Testis (tissue), 3 donors: ENCODE data around the gene ZNF628. TPM values are rescaled to one million over a fixed set of nuclear protein-coding genes. Genes with fewer than 3 reads are reported as not detected.

Experiments used
- DNase-seq: peaks from one replicate; pipeline ENCODE4 v3.0.0-alpha.2; 2019
- H3K27ac ChIP-seq, 2 donors: fragments of 200-600 bp; sonication (generic); one replicate each; pipeline ENCODE4 v1.5.1; 2019
- H3K27me3 ChIP-seq: fragments of 200-600 bp; sonication (generic); one replicate; pipeline ENCODE4 v1.5.1; 2019
- H3K36me3 ChIP-seq: fragments of 200-600 bp; sonication (generic); one replicate; pipeline ENCODE4 v1.5.1; 2017; ENCODE audit warnings: low read depth; ENCODE audit errors: missing control alignments
- H3K4me1 ChIP-seq: fragments of 200-600 bp; sonication (generic); one replicate; pipeline ENCODE4 v1.5.1; 2019
- H3K4me3 ChIP-seq, 2 donors: fragments of 200-600 bp; sonication (generic); one replicate each; pipeline ENCODE4 v1.5.1; 2017 to 2019
- H3K9me3 ChIP-seq: fragments of 200-600 bp; sonication (generic); one replicate; pipeline ENCODE4 v1.5.1; 2017
- POLR2A ChIP-seq: fragments of 450-650 bp; IDR thresholded peaks from one replicate; pipeline ENCODE4 v1.6.1; 2017; ENCODE audit warnings: antibody characterized with exemption, mild to moderate bottlenecking, moderate library complexity
- WGBS, 2 donors: methylation state at CpG; one replicate each; pipeline ENCODE4 v1.1.5; 2018; 5-methylcytosine and 5-hydroxymethylcytosine counted together
- intact Hi-C: fragments of 100-400 bp; cut with DNase I; formaldehyde crosslinking; loops from one replicate; pipeline ENCODE4 v1.15.1; 2023; ENCODE audit warnings: low total_unique reads
- polyA plus RNA-seq: library from polyadenylated mRNA; stranded (reverse); fragments of 350-450 nt; fragmentation: Illumina TruSeq; extraction: RNeasy Lipid Tissue Mini Kit (QIAGEN cat#74804); gene quantifications from one replicate; pipeline ENCODE4 v1.2.3, GENCODE V29; 2014; ENCODE audit warnings: low read depth, low replicate concordance; ENCODE audit not compliant: insufficient read depth
- total RNA-seq, 2 donors: library from RNA; depleted of rRNA; stranded (reverse); fragments of >200 nt; gene quantifications; one replicate each; pipeline ENCODE4 v1.2.3, GENCODE V29; 2016
- TF ChIP-seq, protein P1 (sequence below), 3 experiments: fragments of 450-650 bp in 2 of 3; fragments of 200-600 bp in 1 of 3; sonication (generic) in 1 of 3; IDR thresholded peaks; one replicate each; pipeline ENCODE4 v1.5.1; 2016 to 2019; ENCODE audit warnings: antibody characterized with exemption in 3 of 3, mild to moderate bottlenecking in 2 of 3, moderate library complexity in 1 of 3

Gene ZNF628
- total and polyA plus RNA-seq, 3 donors from 2014 or later = 31.3 to 53.7 (median 33.8) TPM

DNA sequence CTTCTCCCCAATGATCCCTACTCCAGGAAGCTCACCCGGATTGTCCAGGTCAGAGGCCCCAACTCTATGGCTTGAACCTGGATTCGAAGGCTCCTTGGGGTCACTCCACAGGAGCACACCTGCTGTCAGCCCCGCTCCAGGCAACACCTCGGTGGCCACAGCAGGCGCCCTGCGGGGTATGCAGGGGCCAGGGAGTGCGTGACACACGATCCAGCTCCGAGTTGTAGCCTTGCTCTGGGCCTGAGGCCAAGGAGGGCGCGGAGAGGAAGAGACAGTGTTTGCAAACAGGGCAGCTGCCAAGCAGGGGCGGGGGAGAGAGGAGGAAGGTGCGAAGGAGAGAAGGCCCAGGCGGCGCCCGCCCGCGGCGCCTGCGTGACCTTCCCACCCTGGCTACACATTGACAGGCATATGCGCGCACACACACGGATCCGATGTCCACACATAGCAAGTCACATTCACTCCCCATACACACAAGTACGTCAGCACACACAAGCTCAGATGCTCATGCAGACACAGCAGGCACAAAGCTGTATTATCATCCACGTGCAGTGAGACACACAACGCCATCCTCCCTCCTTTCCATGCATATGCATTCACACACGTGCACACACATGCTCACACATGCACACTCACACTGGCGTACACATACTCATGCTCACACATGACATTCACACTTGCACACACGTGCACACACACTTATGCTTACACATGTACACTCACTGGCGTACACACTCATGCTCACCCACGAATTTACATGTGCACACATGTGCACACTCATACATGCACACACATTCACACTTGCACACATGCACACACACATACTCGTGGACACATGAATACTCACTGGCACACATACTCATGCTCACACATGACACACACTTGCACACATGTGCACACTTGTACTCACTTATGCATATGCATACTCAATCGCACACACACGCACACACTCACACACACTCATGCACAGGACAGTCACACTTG is 50.1 kb downstream of the ZNF628 start:
- Histone ChIP-seq H3K4me3 (no peak overlapping the region), H3K27ac (no peak overlapping the region)
- intact Hi-C loops = no loop called here

DNA sequence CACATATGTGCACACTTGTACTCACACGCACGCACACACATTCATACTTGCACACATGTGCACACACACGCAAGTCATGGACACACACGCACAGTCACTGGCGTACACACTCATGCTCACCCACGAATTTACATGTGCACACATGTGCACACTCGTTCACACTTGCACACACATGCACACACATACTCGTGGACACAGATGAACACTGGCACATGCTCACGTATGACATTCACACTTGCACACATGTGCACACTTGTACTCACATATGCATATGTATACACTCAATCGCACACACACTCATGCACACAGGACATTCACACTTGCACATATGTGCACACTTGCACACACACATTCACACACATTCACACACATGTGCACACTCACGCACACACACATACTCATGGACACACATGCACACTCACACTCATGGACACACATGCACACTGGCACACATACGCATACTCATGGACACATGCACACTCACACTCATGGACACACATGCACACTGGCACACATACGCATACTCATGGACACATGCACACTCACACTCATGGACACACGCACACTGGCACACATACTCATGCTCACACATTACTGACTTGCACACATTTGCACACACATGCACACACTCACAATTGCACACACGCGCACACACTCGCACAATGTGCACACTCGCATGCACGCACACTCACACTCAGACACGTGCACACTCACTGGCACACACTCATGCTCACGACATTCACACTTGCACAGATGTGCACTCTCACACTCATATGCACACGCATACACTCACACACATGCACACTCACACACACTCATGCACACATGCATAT is 51.0 kb downstream of the ZNF628 start:
- intact Hi-C loops = no loop called here
- no peak overlapping the region for H3K4me3 ChIP-seq
- H3K4me1 ChIP-seq = peaks cover 2% of the 10 kb centered on the region
- no peaks in the 10 kb centered on the region for H3K9me3 ChIP-seq
- no peaks in the 10 kb centered on the region for H3K27me3 ChIP-seq
- H3K27ac ChIP-seq = no peak overlapping the region
- no peak for DNase-seq
- WGBS, 2 donors = 62 to 69% methylated on average over 22 of the region's 22 CpGs
- H3K36me3 ChIP-seq = no peaks in the 10 kb centered on the region
- TF ChIP-seq POLR2A = no peak
- TF ChIP-seq, protein P1, sequence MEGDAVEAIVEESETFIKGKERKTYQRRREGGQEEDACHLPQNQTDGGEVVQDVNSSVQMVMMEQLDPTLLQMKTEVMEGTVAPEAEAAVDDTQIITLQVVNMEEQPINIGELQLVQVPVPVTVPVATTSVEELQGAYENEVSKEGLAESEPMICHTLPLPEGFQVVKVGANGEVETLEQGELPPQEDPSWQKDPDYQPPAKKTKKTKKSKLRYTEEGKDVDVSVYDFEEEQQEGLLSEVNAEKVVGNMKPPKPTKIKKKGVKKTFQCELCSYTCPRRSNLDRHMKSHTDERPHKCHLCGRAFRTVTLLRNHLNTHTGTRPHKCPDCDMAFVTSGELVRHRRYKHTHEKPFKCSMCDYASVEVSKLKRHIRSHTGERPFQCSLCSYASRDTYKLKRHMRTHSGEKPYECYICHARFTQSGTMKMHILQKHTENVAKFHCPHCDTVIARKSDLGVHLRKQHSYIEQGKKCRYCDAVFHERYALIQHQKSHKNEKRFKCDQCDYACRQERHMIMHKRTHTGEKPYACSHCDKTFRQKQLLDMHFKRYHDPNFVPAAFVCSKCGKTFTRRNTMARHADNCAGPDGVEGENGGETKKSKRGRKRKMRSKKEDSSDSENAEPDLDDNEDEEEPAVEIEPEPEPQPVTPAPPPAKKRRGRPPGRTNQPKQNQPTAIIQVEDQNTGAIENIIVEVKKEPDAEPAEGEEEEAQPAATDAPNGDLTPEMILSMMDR (IDR thresholded peaks at IDR 0.05) = no peak

More for the DNA sequence above, 50.1 kb downstream of the ZNF628 start:
- peak; percentile 87 for DNase-seq
- WGBS, 2 donors = 20% methylated on average over 20 to 33 of the region's 35 CpGs
- H3K36me3 ChIP-seq = no peaks in the 10 kb centered on the region
- TF ChIP-seq, protein P1 (IDR thresholded peaks at IDR 0.05) = no peak
- no peak for TF ChIP-seq POLR2A
- H3K4me1 ChIP-seq = peaks cover 5% of the 10 kb centered on the region
- H3K9me3 ChIP-seq = no peaks in the 10 kb centered on the region
- H3K27me3 ChIP-seq = no peaks in the 10 kb centered on the region

DNA sequence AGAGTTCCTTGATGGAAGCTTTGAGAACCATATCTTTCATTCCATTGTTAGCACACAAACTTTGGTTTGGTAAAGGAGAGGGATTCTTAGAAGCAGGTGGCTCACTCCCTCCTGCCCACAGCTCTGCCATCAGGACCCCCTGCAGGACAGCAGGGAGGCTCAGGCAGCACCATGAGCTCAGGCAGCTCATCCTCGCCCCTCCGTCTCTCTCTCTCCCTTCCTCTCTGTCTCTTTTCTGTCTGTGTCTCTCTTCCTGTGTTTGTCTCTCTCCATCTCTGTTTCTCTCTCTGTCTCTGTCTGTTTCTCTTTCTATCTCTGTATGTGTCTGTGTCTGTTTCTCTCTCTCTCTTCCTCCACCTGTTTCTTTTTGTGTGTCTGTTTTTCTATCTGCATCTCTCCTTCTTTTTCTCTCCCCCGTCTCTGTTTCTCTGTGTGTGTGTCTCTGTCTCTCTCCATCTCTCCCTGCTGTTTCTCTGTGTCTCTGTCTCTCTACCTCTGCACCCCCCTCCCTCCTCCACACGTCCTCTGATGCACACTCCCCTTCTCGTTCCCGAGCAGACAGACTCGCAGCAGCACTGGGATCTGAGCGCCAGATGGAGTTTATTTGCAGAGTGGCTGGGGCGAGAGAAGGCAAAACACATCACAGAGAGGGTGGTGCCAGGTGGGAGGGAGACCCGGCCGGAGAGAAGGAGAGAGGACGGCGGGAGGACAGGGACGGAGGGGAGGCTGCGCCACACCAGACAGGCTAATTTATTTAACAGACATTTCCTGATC is 51.8 kb downstream of the ZNF628 start:
- Histone ChIP-seq H3K27me3 (no peaks in the 10 kb centered on the region), H3K9me3 (no peaks in the 10 kb centered on the region), H3K4me3 (no peak overlapping the region), H3K27ac (no peak overlapping the region), H3K4me1 (peaks cover 2% of the 10 kb centered on the region), H3K36me3 (no peaks in the 10 kb centered on the region)
- no peak for DNase-seq
- 21 to 25% methylated on average over 15 of the region's 15 CpGs for WGBS, 2 donors
- intact Hi-C loops = no loop called here
- no peak for TF ChIP-seq POLR2A
- TF ChIP-seq, protein P1 (IDR thresholded peaks at IDR 0.05) = no peak

DNA sequence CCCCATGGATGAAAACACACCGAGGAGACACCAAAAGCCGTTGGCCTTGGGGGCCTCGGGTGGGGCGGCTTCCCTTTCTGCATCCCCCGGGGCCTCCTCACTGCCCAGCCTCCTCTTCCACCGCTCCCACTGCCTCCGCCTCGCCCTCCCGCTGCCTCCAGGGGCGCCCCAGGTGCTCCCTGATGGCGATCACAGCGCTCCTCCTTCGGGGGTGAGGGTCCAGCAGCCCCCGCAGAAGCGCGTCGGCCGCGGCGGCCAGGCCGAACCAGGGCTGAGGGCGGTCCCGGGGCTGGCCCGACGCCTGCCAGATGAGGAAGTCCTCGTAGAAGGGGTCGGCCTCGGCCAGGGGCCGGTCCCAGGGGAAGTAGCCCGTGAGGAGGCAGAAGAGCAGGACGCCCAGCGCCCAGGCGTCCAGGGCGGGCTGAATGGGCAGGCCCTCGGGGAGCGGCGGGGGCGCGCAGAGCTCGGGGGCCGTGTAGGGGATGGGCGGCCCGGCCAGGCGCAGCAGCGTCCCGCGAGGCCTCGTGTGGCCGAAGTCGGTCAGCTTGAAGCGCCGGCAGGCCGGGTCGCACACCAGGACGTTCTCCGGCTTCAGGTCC is 53.3 kb downstream of the ZNF628 start:
- H3K27me3 ChIP-seq = no peaks in the 10 kb centered on the region
- intact Hi-C loops = no loop called here
- H3K4me1 ChIP-seq = peaks cover 2% of the 10 kb centered on the region
- WGBS, 2 donors = 58 to 80% methylated on average over 12 to 45 of the region's 56 CpGs
- TF ChIP-seq, protein P1 (IDR thresholded peaks at IDR 0.05) = no peak
- TF ChIP-seq POLR2A = no peak
- peak overlapping the region; percentile 9 to 48 for H3K4me3 ChIP-seq
- no peaks in the 10 kb centered on the region for H3K36me3 ChIP-seq
- no peaks in the 10 kb centered on the region for H3K9me3 ChIP-seq
- H3K27ac ChIP-seq = no peak overlapping the region
- no peak for DNase-seq
